Thoracic aorta (tissue), 2 donors: ENCODE data around the gene LRRC8D. TPM values are rescaled to one million over a fixed set of nuclear protein-coding genes. Genes with fewer than 3 reads are reported as not detected.

Experiments
- ATAC-seq: fragments of 150-250 bp; one replicate; pipeline ENCODE4 v1.8.0; 2017; ENCODE audit warnings: low read depth; ENCODE audit not compliant: insufficient number of reproducible peaks, low FRiP score
- DNase-seq: peaks from one replicate; pipeline ENCODE4 v3.0.0-alpha.2; 2020; ENCODE audit warnings: low spot score
- H3K27ac ChIP-seq, 2 donors: fragments of 200-600 bp; sonication (generic); 1 replicate in 1 of 2; 2 replicates in 1 of 2; pipeline ENCODE4 v1.5.1; 2016; ENCODE audit warnings: mild to moderate bottlenecking in 2 of 2, moderate library complexity in 2 of 2
- H3K27me3 ChIP-seq: fragments of 200-600 bp; sonication (generic); replicated peaks from 2 replicates; pipeline ENCODE4 v1.6.0; 2016; ENCODE audit warnings: mild to moderate bottlenecking; ENCODE audit not compliant: insufficient read depth
- H3K36me3 ChIP-seq: fragments of 200-600 bp; sonication (generic); one replicate; pipeline ENCODE4 v1.5.1; 2016
- H3K4me1 ChIP-seq, 2 donors: fragments of 200-600 bp; sonication (generic); 1 replicate in 1 of 2; 2 replicates in 1 of 2; pipeline versions ENCODE4 v1.5.1 to v1.6.0; 2016; ENCODE audit warnings: low read depth in 2 of 2, mild to moderate bottlenecking in 1 of 2; ENCODE audit not compliant: control insufficient read depth in 1 of 2
- H3K4me3 ChIP-seq: fragments of 200-600 bp; sonication (generic); 2 replicates; pipeline ENCODE4 v1.5.1; 2016; ENCODE audit warnings: mild to moderate bottlenecking
- H3K9me3 ChIP-seq: fragments of 200-600 bp; sonication (generic); 2 replicates; pipeline ENCODE4 v1.5.1; 2016
- total RNA-seq, 2 donors: library from RNA; depleted of rRNA; stranded (reverse); fragments of >200 nt; gene quantifications; one replicate each; pipeline versions ENCODE4 v1.1.0 to v1.2.3, GENCODE V29; 2016
- TF ChIP-seq, protein P1 (sequence below): fragments of 200-600 bp; sonication (generic); IDR thresholded peaks from one replicate; pipeline ENCODE4 v1.5.1; 2019; ENCODE audit warnings: antibody characterized with exemption

Gene LRRC8D
- total RNA-seq, 2 donors from 2014 or later: 8.8 to 10.7 TPM

DNA sequence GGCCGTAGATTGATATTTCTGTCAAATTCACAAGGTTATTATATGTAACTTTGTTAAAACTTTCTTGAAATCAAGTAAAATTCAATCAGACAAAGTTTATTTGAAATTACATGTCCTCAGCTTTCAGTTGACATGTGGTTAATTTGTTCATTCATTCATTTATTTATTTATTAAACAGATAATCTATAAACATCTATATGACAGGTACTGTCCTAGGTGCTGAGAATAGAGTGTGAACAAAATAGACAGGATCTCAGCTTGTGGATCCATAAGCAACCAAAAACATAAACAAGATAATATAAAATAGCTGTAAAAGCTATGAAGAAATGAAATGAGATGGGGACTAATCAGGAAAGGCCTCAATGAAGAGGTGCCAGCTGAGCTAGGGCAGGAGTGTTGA lies 72.0 kb downstream of the LRRC8D start:
- Histone ChIP-seq H3K9me3 (no peaks in the 10 kb centered on the region), H3K36me3 (no peaks in the 10 kb centered on the region)

GRCh38 chr1:89894210-89895201 lies 73.7 kb downstream of the LRRC8D start:
- no peaks in the 10 kb centered on the region for H3K27me3 ChIP-seq
- no peaks in the 10 kb centered on the region for H3K9me3 ChIP-seq
- DNase-seq (no peak), ATAC-seq (no peak)
- no peak overlapping the region for H3K4me3 ChIP-seq
- TF ChIP-seq, protein P1, sequence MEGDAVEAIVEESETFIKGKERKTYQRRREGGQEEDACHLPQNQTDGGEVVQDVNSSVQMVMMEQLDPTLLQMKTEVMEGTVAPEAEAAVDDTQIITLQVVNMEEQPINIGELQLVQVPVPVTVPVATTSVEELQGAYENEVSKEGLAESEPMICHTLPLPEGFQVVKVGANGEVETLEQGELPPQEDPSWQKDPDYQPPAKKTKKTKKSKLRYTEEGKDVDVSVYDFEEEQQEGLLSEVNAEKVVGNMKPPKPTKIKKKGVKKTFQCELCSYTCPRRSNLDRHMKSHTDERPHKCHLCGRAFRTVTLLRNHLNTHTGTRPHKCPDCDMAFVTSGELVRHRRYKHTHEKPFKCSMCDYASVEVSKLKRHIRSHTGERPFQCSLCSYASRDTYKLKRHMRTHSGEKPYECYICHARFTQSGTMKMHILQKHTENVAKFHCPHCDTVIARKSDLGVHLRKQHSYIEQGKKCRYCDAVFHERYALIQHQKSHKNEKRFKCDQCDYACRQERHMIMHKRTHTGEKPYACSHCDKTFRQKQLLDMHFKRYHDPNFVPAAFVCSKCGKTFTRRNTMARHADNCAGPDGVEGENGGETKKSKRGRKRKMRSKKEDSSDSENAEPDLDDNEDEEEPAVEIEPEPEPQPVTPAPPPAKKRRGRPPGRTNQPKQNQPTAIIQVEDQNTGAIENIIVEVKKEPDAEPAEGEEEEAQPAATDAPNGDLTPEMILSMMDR: no peak
- H3K4me1 ChIP-seq: no peaks in the 10 kb centered on the region
- H3K27ac ChIP-seq: no peak overlapping the region
- no peaks in the 10 kb centered on the region for H3K36me3 ChIP-seq

More for the DNA sequence above, 72.0 kb downstream of the LRRC8D start:
- no peak for DNase-seq
- ATAC-seq: no peak
- no peaks in the 10 kb centered on the region for H3K4me1 ChIP-seq
- H3K27me3 ChIP-seq: no peaks in the 10 kb centered on the region
- H3K27ac ChIP-seq: no peak overlapping the region
- no peak overlapping the region for H3K4me3 ChIP-seq
- TF ChIP-seq, protein P1: no peak

GRCh38 chr1:89896105-89896942 lies 75.5 kb downstream of the LRRC8D start:
- ATAC-seq (no peak), DNase-seq (no peak)
- Histone ChIP-seq H3K27ac (no peak overlapping the region), H3K9me3 (no peaks in the 10 kb centered on the region), H3K4me3 (no peak overlapping the region), H3K4me1 (no peaks in the 10 kb centered on the region), H3K36me3 (no peaks in the 10 kb centered on the region), H3K27me3 (no peaks in the 10 kb centered on the region)
- TF ChIP-seq, protein P1: no peak

- no peak overlapping the region for H3K4me3 ChIP-seq
- no peak overlapping the region for H3K27ac ChIP-seq
- H3K36me3 ChIP-seq: no peaks in the 10 kb centered on the region
- DNase-seq (no peak), ATAC-seq (no peak)
- no peaks in the 10 kb centered on the region for H3K4me1 ChIP-seq
- no peaks in the 10 kb centered on the region for H3K9me3 ChIP-seq
- TF ChIP-seq, protein P1: no peak
- no peaks in the 10 kb centered on the region for H3K27me3 ChIP-seq
These were observed 76.7 kb downstream of the LRRC8D start for GRCh38 chr1:89897347-89898133.
